ENCODE measurements around the gene EPHA4.

Gene EPHA4

DNA sequence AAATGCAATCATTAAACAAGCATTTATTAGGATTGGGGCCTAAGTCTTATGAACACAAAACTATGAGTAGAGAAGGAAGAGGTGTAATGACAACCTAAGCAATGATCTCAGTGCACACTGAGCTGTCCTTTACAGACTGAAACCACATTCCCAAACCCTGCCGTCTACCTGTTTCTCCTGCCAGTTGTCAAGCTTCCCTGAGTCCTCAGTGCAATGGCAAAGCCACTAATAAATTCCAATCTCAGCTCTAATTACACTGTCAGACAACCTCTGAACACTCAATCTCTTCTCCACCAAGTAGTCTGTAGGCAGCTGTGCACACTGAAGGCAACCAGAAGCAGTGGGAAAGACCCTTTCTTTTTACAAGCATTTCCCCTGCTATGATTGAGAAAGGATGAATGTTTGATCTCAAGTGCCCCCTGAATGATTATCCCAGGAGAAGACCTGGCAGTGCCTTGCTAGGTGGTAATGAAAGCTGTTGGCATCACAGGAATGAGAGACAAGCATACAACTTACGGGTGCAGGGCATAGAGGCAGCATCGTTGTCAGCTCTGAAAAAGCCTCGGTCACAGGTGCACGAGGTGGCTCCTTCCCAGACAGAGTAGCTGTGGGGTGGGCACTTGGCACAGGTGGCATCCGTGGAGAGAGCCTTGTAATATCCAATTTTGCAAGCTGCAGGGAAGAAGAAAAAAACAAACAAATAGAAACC is 71.4 kb downstream of the EPHA4 start:
- FAIRE-seq (no peak), DNase-seq (ENCODE audit: insufficient read length, low spot score) (no peak)
- TF ChIP-seq POLR2A (IDR thresholded peaks at IDR 0.05; ENCODE audit: low read depth, low read length), result no peak

DNA sequence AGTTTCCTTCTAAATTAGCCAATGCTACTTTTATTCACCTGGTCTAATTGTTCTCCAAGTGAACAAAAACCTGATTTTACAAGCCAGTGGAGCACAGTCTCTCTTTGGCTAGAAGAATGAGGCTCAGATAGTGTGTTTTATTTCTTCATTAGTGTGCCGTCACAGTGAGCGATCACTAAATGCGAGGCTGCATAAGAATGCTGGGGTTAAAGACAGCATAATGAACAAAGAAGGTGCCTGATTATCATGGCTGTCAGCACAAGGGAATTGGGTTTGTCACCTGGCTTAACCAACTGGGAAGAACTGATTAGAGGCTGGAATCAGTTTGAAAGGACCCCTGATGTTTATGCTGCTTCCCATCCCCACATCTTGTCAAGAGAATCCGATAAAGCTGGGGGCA is 76.4 kb downstream of the EPHA4 start:
- no peak for TF ChIP-seq POLR2A (IDR thresholded peaks at IDR 0.05; ENCODE audit: low read depth, low read length)
- FAIRE-seq (no peak), DNase-seq (ENCODE audit: insufficient read length, low spot score) (no peak)

DNA sequence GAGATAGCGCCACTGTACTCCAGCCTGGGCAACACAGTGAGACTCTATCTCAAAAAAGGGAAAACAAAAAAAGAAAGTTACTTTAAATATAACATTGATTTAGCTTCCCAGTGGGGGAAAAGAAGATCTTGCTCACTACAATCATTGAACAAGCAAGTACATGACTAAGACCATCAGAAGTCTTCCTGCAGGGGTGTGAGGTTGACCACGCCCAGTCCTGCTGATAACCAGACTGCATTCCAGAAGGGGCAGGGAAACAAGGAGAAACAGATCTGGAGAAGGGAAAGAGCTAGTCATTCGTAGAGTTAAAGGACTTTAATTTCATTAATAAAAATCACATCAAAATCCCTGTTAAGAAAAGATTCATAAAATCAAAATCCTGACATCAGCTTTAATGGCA is 77.5 kb downstream of the EPHA4 start:
- no peak for TF ChIP-seq POLR2A (IDR thresholded peaks at IDR 0.05; ENCODE audit: low read depth, low read length)
- DNase-seq (ENCODE audit: insufficient read length, low spot score) (peak; percentile 16), FAIRE-seq (peak; percentile 74)

DNA sequence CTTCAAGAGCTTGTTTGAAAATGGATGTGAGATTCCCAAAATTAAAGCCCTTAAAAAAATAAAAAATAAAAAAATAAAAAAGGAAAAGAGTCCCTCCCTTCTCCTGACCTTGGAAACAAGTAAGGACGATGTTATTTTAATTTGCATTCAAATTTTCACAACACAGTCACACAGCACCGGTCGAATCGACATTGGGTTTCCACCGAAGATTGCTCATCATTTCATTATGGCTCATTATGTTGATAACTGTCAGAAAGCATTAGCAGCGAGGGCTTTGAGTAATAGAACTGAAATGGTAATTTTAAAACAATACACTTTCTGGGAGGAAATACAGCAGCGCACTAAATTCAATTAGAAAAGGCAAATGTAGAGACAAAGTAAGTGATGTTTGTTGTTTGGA is 78.7 kb downstream of the EPHA4 start:
- no peak for FAIRE-seq
- no peak for TF ChIP-seq POLR2A (IDR thresholded peaks at IDR 0.05; ENCODE audit: low read depth, low read length)
- DNase-seq (ENCODE audit: insufficient read length, low spot score), result no peak

DNA sequence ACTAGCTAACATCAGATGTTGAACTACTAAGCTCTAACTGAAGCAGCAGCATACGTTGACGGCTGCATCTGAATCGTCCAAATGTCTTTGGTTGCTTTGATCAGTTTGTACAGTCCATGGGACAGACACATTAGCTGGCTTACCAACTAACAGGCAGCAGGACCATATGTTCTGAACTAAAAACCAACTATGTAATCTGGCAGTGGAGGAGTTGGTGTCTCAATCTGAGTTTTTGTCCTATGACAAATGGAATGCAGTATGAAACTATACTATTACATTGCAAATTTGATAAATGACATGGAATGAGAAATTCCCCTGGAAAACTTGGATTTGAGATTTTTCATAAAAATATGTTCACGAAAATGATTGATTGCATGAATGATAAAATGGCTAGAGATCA is 79.5 kb downstream of the EPHA4 start:
- TF ChIP-seq POLR2A (IDR thresholded peaks at IDR 0.05; ENCODE audit: low read depth, low read length), result no peak
- FAIRE-seq (peak; percentile 23), DNase-seq (ENCODE audit: insufficient read length, low spot score) (no peak)

DNA sequence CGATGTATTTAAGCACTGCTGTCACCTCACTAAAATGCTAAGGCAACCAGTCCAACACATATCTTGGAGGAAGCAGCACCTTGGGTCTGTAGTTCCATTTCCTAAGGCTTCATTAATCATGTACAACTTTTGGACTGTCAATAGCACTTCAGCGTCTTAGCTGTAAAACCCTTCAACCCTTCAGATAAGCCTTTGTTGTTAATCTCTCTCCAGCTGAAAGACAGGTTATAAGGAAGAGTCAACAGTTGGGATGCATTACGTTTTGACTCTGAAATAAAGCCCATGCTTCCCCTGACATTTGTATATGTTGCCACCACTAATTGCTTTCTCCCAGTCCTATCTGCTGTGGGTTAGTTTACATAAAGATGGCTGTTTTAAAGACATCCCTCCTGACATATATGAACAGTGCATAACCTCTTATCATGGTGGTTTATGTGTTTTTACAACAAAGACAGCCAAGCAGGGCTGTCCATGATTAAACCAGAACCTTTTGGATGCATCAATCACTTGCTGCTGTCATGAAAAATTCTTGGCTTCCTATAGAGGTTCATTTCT is 81.5 kb downstream of the EPHA4 start:
- no peak for FAIRE-seq

DNA sequence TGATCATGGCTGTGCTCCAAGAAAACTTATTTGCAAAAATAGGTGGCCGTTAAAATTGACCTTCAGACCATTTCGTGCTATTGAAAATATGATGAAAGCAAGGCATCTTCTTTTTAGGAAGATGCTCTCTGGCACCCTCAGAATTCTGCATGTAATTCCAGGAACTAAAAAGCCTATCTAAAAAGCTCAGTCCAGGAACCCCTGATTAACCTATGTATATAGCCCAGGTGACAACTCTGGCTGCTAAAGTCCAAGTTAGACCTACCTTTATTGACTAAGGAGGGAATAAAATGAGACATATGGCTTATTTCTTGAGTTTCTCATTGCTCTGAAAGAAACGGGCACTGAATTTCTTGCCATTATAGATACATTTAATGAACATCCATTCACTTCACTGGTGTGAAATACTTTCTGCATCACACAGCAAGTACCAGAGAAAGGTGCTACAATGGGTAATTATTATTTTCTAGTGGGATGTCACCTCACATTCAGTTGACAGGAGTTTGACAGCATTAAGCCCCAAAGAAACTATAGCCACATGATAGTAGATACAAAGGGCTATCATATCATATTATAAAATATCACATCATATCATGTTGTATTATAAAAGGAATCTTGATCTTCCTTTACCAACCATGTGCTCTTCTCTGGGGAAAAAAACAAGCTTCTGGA is 83.8 kb downstream of the EPHA4 start:
- TF ChIP-seq POLR2A (IDR thresholded peaks at IDR 0.05; ENCODE audit: low read depth, low read length), result no peak
- no peak for DNase-seq (ENCODE audit: insufficient read length, low spot score)
- no peak for FAIRE-seq

More for the DNA sequence above, 81.5 kb downstream of the EPHA4 start:
- no peak for DNase-seq (ENCODE audit: insufficient read length, low spot score)
- TF ChIP-seq POLR2A (IDR thresholded peaks at IDR 0.05; ENCODE audit: low read depth, low read length), result no peak

DNA sequence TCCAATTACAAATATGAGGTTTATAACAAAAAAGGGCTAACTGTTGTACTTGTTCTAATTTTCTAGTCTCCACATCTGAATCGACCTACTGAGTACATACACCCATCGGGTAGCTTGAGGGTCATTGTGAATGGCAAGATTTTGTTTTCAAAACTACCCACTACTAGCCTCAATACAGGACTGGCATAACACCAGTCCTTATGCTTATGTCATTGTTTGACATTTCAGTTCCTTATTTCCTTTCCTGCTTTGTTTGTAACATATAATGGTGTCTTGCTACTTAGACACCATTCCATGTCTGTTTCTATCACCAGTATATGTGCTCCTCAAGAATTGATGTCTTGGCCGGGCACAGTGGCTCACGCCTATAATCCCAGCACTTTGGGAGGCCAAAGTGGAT is 86.0 kb downstream of the EPHA4 start:
- DNase-seq (ENCODE audit: insufficient read length, low spot score) (no peak), FAIRE-seq (no peak)
- TF ChIP-seq POLR2A (IDR thresholded peaks at IDR 0.05; ENCODE audit: low read depth, low read length), result no peak

DNA sequence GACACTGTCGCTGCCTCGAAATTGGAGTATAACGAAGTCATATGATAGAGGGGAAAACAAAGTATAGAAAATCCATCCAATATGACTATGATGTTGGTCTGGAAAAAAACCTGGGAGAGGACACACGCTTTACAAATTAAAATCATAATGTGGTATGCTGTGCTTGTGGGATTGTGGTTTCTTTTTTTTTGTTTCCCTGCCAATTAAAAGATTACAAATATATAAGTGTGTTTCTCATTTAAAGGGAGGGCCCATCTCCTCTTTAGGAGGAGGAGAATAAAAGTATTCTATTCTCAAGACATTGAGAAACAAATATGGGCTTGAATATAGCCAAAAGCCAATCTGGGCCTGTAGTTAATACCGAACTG is 86.6 kb downstream of the EPHA4 start:
- FAIRE-seq (no peak), DNase-seq (ENCODE audit: insufficient read length, low spot score) (no peak)
- TF ChIP-seq POLR2A (IDR thresholded peaks at IDR 0.05; ENCODE audit: low read depth, low read length), result no peak

DNA sequence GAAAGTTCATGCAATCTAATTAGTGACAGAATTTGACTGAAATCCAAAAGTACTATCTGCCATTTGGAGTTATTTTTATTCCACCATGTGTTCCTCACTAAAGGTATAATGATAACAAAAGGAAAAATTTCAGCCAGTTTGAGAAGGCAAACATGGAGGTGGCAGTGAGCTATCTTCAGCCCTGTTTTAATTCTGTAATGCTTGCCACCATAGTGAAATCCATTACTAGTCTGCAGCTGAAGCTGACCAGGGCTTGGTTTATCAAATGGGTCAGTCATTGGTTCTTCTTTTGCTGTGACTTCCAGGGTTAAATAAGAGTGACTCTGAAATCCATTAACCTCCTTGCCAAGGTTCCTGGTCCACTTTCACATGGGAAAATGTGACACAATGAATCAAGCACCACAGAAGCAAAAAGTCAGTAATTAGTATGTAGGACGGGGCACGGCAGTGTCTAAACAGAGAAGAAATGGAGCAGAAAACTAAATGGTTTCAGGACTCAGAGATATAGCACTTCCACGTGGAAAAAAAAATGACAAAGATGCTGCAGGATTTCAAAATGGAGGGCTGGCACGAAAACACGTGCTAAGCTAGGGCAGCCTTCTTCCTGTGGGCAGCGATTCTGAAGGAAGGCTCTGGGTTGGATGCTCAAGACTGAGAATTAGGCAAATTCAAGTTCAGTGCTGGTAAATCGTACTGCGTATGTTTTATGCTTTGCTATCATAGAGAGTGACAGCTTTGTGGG is 87.2 kb downstream of the EPHA4 start:
- FAIRE-seq (no peak), DNase-seq (ENCODE audit: insufficient read length, low spot score) (no peak)
- no peak for TF ChIP-seq POLR2A (IDR thresholded peaks at IDR 0.05; ENCODE audit: low read depth, low read length)

DNA sequence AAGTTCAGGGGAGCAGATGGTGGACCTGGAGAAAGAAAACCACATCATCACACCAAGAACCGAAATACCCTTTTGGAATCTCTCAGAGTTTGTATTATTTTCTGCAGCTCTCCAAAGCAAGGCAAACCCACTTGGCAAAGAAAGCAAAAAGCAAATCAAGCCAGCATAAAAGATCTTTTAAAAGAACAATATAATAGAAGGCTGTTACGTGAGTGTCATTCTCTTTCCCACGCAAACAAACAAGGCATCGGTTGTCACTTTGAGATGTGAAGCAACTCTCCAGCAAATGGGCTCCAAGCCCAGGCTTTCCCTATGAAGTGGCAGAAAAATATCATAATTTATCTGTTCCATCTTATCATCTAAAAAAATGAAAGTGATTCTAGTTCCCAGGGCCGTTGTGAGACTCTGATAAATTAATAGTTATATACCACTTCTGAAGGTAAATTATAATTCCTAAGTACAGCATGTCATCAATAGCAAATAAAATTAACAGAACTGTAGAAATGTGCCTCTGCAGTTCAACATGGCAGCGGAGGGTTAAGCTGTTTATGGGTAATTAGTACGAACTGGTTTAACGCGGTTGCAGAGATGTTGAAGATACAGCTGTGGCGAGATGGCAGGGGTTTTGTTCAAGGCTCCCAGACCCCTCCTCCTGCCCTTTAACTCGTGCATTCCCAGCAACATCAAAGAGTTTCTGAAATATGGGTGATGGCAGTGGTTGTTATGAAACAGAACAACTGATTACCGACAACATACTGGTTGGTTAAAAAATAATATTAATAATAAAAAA is 89.2 kb downstream of the EPHA4 start:
- no peak for FAIRE-seq
- TF ChIP-seq POLR2A (IDR thresholded peaks at IDR 0.05; ENCODE audit: low read depth, low read length), result no peak
- no peak for DNase-seq (ENCODE audit: insufficient read length, low spot score)

DNA sequence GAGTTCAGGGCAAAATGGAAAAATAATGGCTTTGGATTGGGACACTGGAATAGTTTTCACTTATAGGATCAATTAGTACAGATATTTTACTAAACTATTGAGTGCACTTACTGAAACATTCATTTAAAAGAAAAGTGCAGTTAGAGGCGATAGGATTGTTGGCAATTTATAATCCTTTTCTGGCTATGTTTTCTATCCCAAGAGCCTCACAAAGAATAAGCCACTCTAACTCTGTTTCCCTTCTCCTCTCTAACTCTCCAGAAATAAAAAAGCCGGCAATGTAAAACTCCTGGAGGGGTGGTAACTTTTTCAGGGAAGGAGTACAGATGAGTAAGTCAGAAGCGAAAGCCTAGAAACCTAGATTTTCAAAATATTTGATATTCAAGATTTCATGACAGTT is 91.3 kb downstream of the EPHA4 start:
- TF ChIP-seq POLR2A (IDR thresholded peaks at IDR 0.05; ENCODE audit: low read depth, low read length), result no peak
- no peak for DNase-seq (ENCODE audit: insufficient read length, low spot score)
- FAIRE-seq, result no peak

DNA sequence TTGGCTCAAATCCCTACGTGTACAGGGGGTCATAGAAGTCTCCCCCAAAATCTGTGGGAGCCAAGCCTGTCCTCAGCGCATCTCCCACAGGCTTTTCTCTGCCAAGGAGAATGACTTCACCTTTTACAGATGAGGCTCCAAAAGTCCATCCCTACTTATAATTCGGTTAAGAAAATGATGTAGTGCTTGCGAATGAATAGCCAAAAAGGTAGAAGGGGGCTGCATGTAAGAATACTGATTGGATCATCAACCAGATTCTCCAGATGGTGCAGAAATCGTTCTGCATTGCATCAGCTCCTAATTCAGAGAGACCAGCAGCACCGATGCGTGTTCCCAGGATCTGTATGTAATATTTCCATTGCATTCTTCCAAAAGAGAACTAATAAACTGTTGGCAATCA is 91.9 kb downstream of the EPHA4 start:
- TF ChIP-seq POLR2A (IDR thresholded peaks at IDR 0.05; ENCODE audit: low read depth, low read length), result no peak
- no peak for FAIRE-seq
- no peak for DNase-seq (ENCODE audit: insufficient read length, low spot score)

DNA sequence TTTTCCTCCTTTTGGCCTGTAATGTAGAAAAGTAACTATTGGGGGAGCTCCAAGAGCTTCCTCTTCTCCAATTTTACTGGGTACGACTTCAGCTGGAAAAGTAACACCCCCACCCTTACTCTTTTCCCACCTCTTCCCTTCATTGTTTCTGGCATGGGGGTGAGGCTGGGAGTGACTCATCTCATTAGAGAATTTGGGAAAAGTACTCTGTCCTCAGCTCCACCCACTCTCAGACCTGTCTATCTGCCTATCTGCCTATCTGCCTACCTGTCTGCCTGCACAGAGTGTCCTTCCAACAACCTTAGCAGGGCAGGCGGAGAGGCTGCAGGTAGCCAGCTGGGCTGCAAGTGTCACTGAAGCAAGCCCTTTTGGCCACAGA is 93.6 kb downstream of the EPHA4 start:
- no peak for FAIRE-seq
- DNase-seq (ENCODE audit: insufficient read length, low spot score), result no peak
- no peak for TF ChIP-seq POLR2A (IDR thresholded peaks at IDR 0.05; ENCODE audit: low read depth, low read length)
